ENCODE results near the gene MFRP.

- TF ChIP-seq CTCF (IDR thresholded peaks at IDR 0.05): no peak
- TF ChIP-seq POLR2A (IDR thresholded peaks at IDR 0.05): no peak
- TF ChIP-seq POLR2AphosphoS5 (IDR thresholded peaks at IDR 0.05): no peak
These were observed 5.1 kb downstream of the MFRP start for GRCh38 chr11:119341222-119342022.
